Activated B cell treated with CpG ODN at 0.5 μM for 24 hours (primary cell): ENCODE data around the gene CABLES1. TPM values are rescaled to one million over a fixed set of nuclear protein-coding genes. Genes with fewer than 3 reads are reported as not detected.

ENCODE experiments used
- ATAC-seq: fragments of 200-7000 bp; cut with Tn5 transposase; one replicate; pipeline ENCODE4 v1.10.0; 2021; ENCODE audit warnings: low read depth, mild to moderate bottlenecking, moderate library complexity
- CTCF ChIA-PET: fragments of 350-600 bp; sonication (Branson Sonifier 250); formaldehyde crosslinking; loops from one replicate; lab custom pipeline; 2021; ENCODE audit warnings: antibody characterized with exemption; lab: Charles Lee
- POLR2A ChIA-PET: fragments of 350-600 bp; sonication (Branson Sonifier 250); formaldehyde crosslinking; loops from one replicate; lab custom pipeline; 2021; ENCODE audit warnings: antibody characterized with exemption; lab: Charles Lee
- DNase-seq: peaks from one replicate; pipeline ENCODE4 v3.0.0; 2022
- H3K27ac Mint-ChIP-seq: one replicate; pipeline ENCODE4 v1.8.0; 2020; ENCODE audit warnings: mixed read lengths
- H3K27me3 Mint-ChIP-seq: one replicate; pipeline ENCODE4 v1.8.0; 2021; ENCODE audit warnings: mixed read lengths
- H3K36me3 Mint-ChIP-seq: one replicate; pipeline ENCODE4 v1.8.0; 2021; ENCODE audit warnings: low read depth, mixed read lengths
- H3K4me1 Mint-ChIP-seq: one replicate; pipeline ENCODE4 v1.8.0; 2021; ENCODE audit warnings: mixed read lengths
- H3K4me3 Mint-ChIP-seq: one replicate; pipeline ENCODE4 v1.8.0; 2020; ENCODE audit warnings: mild to moderate bottlenecking, mixed read lengths
- H3K9me3 Mint-ChIP-seq: one replicate; pipeline ENCODE4 v1.8.0; 2020; ENCODE audit warnings: mixed read lengths
- intact Hi-C: fragments of 100-400 bp; cut with micrococcal nuclease; formaldehyde crosslinking; loops from one replicate; pipeline ENCODE4 v1.15.1; 2024
- total RNA-seq: library from RNA; stranded (reverse); gene quantifications from 2 replicates; pipeline ENCODE4 v1.2.3, GENCODE V29; 2022
- TF ChIP-seq, protein P1 (sequence below): fragments of 200-600 bp; IDR thresholded peaks from one replicate; pipeline ENCODE4 v1.8.0; 2022; ENCODE audit warnings: antibody characterized with exemption, mild to moderate bottlenecking

CABLES1 gene
- total RNA-seq, 1 donor from 2014 or later: 32.3 TPM

DNA sequence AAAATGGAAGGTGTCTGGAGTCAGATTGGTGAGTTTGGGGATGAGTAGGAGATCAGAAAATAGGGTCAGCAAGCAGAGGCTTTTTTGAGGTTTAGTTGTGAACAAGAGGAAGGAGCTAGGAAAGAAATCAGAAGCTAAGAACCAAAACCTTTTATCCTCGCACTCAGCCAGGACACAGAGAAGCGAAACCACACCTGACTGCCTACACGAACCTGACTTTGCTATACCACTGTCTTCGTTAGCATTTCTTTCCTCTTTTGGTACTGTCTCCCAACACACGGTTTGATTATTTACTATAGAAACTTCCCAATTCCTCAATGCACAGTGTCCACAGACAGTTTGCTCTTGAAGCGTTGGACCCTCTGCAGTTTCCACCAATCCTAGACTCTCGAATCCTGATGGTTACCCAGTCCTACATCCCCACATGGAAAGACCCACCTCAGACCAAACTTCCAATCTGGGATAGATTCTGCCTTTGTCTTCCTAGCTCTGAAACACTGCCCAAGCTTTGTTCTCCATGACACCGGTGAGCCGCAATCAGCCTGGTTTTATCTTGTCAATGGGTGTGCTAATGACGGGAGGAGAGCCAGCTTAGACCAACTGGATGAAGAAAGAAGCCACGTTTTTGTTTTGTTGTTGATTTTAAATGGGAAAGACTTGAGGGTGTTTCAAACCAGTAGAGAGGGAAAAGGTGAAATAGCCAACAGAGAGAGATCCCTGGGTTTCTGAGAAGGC is 137.4 kb downstream of the CABLES1 start:
- intact Hi-C loops: no loop called here
- Mint-ChIP-seq H3K4me1 (peaks cover 31% of the 10 kb centered on the region), H3K9me3 (peaks cover 23% of the 10 kb centered on the region), H3K27me3 (no peaks in the 10 kb centered on the region), H3K4me3 (no peak overlapping the region), H3K36me3 (peaks cover 23% of the 10 kb centered on the region), H3K27ac (no peak overlapping the region)
- TF ChIP-seq, protein P1, sequence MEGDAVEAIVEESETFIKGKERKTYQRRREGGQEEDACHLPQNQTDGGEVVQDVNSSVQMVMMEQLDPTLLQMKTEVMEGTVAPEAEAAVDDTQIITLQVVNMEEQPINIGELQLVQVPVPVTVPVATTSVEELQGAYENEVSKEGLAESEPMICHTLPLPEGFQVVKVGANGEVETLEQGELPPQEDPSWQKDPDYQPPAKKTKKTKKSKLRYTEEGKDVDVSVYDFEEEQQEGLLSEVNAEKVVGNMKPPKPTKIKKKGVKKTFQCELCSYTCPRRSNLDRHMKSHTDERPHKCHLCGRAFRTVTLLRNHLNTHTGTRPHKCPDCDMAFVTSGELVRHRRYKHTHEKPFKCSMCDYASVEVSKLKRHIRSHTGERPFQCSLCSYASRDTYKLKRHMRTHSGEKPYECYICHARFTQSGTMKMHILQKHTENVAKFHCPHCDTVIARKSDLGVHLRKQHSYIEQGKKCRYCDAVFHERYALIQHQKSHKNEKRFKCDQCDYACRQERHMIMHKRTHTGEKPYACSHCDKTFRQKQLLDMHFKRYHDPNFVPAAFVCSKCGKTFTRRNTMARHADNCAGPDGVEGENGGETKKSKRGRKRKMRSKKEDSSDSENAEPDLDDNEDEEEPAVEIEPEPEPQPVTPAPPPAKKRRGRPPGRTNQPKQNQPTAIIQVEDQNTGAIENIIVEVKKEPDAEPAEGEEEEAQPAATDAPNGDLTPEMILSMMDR: no peak
- ChIA-PET CTCF (no interaction called here), POLR2A (no interaction called here)
- ATAC-seq (no peak), DNase-seq (no peak)

DNA sequence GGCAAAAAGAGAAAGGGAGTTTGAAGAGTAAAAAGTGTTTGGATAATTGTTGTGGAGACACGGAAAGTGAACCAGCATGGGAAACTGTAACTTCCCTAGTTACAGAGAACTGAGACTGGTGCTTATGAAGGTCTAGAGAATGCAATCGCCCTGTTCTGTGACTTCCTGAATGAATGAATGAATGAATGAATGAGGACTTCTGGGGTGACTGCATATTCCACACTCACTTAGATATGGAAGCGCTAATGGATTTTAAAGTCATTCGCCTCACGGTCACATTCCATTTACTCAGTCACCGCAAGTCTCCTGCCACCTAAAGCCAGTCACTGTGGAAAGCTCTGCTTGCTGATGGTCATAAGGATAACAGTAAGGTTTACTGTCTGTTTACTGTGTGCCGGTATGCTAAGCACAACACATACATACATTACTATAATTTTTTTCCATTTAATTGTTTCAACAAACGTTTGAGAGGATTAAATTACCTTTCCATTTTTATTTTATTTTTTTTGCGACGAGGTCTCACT is 138.2 kb downstream of the CABLES1 start:
- DNase-seq: no peak
- H3K27me3 Mint-ChIP-seq: no peaks in the 10 kb centered on the region
- peaks cover 25% of the 10 kb centered on the region for H3K4me1 Mint-ChIP-seq
- H3K4me3 Mint-ChIP-seq: no peak overlapping the region
- TF ChIP-seq, protein P1: no peak
- intact Hi-C loops: no loop called here
- H3K9me3 Mint-ChIP-seq: peaks cover 24% of the 10 kb centered on the region
- CTCF ChIA-PET: no interaction called here
- POLR2A ChIA-PET: no interaction called here
- no peak for ATAC-seq
- no peak overlapping the region for H3K27ac Mint-ChIP-seq
- H3K36me3 Mint-ChIP-seq: peaks cover 23% of the 10 kb centered on the region

DNA sequence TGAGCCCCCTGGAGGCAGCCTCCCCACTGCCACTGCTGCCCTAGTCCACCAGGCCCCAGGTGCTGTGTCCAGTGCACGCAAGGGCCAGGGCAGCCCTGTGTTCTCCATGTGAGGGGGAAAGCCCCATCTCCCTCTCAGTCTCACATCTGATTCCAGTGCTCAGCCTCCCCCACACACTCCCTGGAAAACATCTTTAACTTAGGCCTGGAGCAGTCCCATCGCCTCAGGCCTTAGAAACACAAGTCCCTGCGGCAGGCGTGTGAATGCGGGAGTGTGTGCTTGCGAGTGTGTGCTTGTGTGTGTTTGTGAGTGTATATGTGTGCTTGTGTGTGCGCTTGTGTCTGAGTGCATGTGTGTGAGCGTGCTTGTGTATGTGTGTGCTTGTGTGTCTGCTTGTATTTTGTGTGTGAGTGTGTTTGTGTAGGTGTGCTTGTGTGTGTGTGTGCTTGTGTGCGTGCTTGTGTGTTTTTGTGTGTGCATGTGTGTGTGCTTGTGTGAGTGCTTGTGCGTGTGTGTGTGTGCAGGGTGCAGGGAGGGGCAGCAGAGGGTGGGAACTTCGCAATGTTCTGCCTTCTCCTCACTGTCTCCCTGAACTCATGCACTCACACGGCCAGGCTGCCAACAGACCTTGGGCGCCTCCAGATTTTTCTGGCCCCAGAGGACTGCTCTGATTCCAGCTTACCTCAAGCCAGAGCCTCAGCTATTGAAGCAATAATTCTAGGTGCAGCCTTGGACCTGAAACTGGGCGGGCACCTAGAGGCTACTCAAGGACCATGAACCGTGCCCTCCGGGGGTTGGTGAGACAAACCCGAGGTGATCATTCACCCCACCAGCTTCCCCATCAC is 139.6 kb downstream of the CABLES1 start:
- Mint-ChIP-seq H3K4me1 (peaks cover 13% of the 10 kb centered on the region), H3K36me3 (peaks cover 18% of the 10 kb centered on the region), H3K9me3 (peaks cover 17% of the 10 kb centered on the region), H3K27me3 (no peaks in the 10 kb centered on the region), H3K27ac (no peak overlapping the region), H3K4me3 (no peak overlapping the region)
- POLR2A ChIA-PET: no interaction called here
- ATAC-seq: no peak
- no peak for DNase-seq
- CTCF ChIA-PET: no interaction called here
- TF ChIP-seq, protein P1: no peak
- intact Hi-C loops: no loop called here

DNA sequence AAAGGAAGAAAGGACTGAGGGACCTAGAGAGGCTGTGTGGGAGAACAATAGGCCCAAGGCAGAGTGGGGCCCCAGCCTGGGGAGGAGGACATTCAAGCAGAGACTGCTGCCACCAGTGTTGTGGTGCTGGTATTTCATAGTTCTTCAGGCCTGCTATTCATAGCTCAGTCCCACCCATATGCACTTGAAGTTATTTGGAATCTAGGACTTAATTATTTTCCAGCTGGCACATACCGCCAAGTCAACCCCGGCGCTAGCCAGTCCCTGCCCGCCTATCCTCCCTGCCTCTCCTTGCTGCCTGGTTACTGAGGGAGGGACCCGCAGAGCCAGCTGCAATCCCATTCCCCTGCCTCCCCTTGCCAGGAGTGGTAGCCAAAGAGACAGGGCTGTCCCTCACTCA is 141.2 kb downstream of the CABLES1 start:
- Mint-ChIP-seq H3K27ac (no peak overlapping the region), H3K36me3 (peaks cover 11% of the 10 kb centered on the region), H3K9me3 (peaks cover 7% of the 10 kb centered on the region), H3K4me3 (no peak overlapping the region), H3K27me3 (no peaks in the 10 kb centered on the region), H3K4me1 (peaks cover 3% of the 10 kb centered on the region)
- CTCF ChIA-PET: no interaction called here
- DNase-seq: no peak
- intact Hi-C loops: no loop called here
- no peak for ATAC-seq
- POLR2A ChIA-PET: interaction anchor here (0.7 kb wide), 1 partner anchor 13 kb away, joined by 4 read pairs; no protein-coding TSS in a partner anchor
- TF ChIP-seq, protein P1: no peak

DNA sequence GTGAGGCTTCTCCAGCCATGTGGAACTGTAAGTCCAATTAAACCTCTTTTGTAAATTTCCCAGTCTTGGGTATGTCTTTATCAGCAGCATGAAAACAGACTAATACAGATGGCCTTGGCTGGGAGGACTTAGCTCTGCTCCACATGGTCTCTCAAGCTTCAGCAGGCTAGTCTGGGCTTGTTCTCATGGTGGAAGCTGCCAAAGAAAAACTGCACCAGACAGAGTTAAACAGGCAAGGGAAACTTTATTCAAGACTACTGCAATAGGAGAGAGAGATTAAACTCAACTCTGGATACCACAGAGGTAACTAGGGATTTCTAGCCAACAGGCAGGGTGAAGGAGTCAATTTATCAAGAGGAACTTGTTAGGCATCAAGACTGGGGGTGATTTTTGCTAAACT is 142.1 kb downstream of the CABLES1 start:
- ChIA-PET CTCF (no interaction called here), POLR2A (no interaction called here)
- Mint-ChIP-seq H3K4me1 (peaks cover 4% of the 10 kb centered on the region), H3K9me3 (peaks cover 6% of the 10 kb centered on the region), H3K27ac (no peak overlapping the region), H3K4me3 (no peak overlapping the region), H3K27me3 (no peaks in the 10 kb centered on the region), H3K36me3 (peaks cover 10% of the 10 kb centered on the region)
- TF ChIP-seq, protein P1: no peak
- ATAC-seq (no peak), DNase-seq (no peak)
- intact Hi-C loops: no loop called here
